K562 (cell line): ENCODE measurements around the gene RNF213.

Experiments
- CTCF ChIP-seq, 3 experiments: IDR thresholded peaks in 2 of 3; conservative IDR thresholded peaks in 1 of 3; 2 replicates each; pipeline ENCODE4 v1.5.1; 2011 to 2012; ENCODE audit warnings: low read length in 3 of 3, mild to moderate bottlenecking in 3 of 3, control low read depth in 2 of 3, improper control_type of control experiment in 1 of 3, inconsistent platforms in 1 of 3, low read depth in 1 of 3, mixed read lengths in 1 of 3, moderate library complexity in 1 of 3; ENCODE audit not compliant: insufficient read depth in 2 of 3
- JUN ChIP-seq, 2 experiments: sonication (generic) in 1 of 2; formaldehyde crosslinking in 1 of 2; IDR thresholded peaks; 2 replicates each; pipeline versions ENCODE4 v1.6.1 to v1.8.0; 2012 to 2022; ENCODE audit warnings: borderline replicate concordance in 2 of 2, mild to moderate bottlenecking in 2 of 2, improper control_type of control experiment in 1 of 2, low read depth in 1 of 2, low read length in 1 of 2, missing genetic modification reagents in 1 of 2
- POLR2H ChIP-seq: IDR thresholded peaks from 2 replicates; pipeline ENCODE4 v1.6.1; 2016; ENCODE audit warnings: missing genetic modification characterization, low read depth, mild to moderate bottlenecking, control low read depth, missing compliant biosample characterization, moderate library complexity
- RBM25 ChIP-seq: fragments of 200-400 bp; formaldehyde crosslinking; IDR thresholded peaks from 2 replicates; pipeline ENCODE4 v1.6.1; 2018; ENCODE audit warnings: low read length, low read depth, moderate library complexity; ENCODE audit not compliant: severe bottlenecking
- RCOR1 ChIP-seq, 2 experiments: IDR thresholded peaks; 2 replicates each; pipeline ENCODE4 v1.6.1; 2012; ENCODE audit warnings: low read depth in 2 of 2, low read length in 2 of 2, borderline replicate concordance in 1 of 2, improper control_type of control experiment in 1 of 2

- TF ChIP-seq JUN (IDR thresholded peaks at IDR 0.05; ENCODE audit: borderline replicate concordance, low read depth, low read length) = no peak
- no peak for TF ChIP-seq JUN (CRISPR knock-in tag; IDR thresholded peaks at IDR 0.05; ENCODE audit: borderline replicate concordance)
- no peak for TF ChIP-seq POLR2H (tag)
- no peak for TF ChIP-seq RCOR1 (IDR thresholded peaks at IDR 0.05; ENCODE audit: borderline replicate concordance in 1 of 2, low read depth in 2 of 2, low read length in 2 of 2)
- no peak for TF ChIP-seq RBM25
- TF ChIP-seq CTCF (IDR thresholded peaks at IDR 0.05 in 2 of 3, conservative IDR thresholded peaks at IDR 0.05 in 1 of 3; ENCODE audit: insufficient read depth in 2 of 3, low read depth in 1 of 3, low read length in 3 of 3) = no peak
These were observed 135.7 kb downstream of the RNF213 start for GRCh38 chr17:80396157-80397033.
